NCI-H345 treated with DMSO at 0.1 percent for 48 hours (cell line): Measurements from ENCODE around the gene DMBX1.
A peak's percentile ranks its signal among the peaks of the same experiment; 100 is the strongest.

Experiments
- DNase-seq: peaks from one replicate; lab custom pipeline; 2025; ENCODE audit not compliant: unreplicated experiment; lab: John Stamatoyannopoulos, UW

The DMBX1 gene

GRCh38 chr1:46523496-46524353 is 34.1 kb downstream of the DMBX1 start:
- DNase-seq = no peak

GRCh38 chr1:46524843-46525242 is 35.2 kb downstream of the DMBX1 start:
- DNase-seq = no peak

- no peak for DNase-seq
Measured at GRCh38 chr1:46525253-46525983, 35.8 kb downstream of the DMBX1 start.

GRCh38 chr1:46526013-46526690 is 36.5 kb downstream of the DMBX1 start:
- no peak for DNase-seq

GRCh38 chr1:46526691-46527291 is 37.2 kb downstream of the DMBX1 start:
- no peak for DNase-seq

GRCh38 chr1:46527474-46528296 is 38.0 kb downstream of the DMBX1 start:
- peak; percentile 62 for DNase-seq

- DNase-seq = no peak
Measured at GRCh38 chr1:46528297-46528955, 38.8 kb downstream of the DMBX1 start.

- DNase-seq = no peak
Measured at GRCh38 chr1:46529031-46529630, 39.5 kb downstream of the DMBX1 start.

GRCh38 chr1:46530311-46530710 is 40.7 kb downstream of the DMBX1 start:
- no peak for DNase-seq

GRCh38 chr1:46530791-46531409 is 41.3 kb downstream of the DMBX1 start:
- no peak for DNase-seq

GRCh38 chr1:46532095-46532494 is 42.5 kb downstream of the DMBX1 start:
- DNase-seq = no peak

GRCh38 chr1:46532498-46533178 is 43.0 kb downstream of the DMBX1 start:
- peak; percentile 33 for DNase-seq

- peak; percentile 29 for DNase-seq
Measured at GRCh38 chr1:46533179-46533864, 43.7 kb downstream of the DMBX1 start.

- no peak for DNase-seq
Measured at GRCh38 chr1:46535063-46535462, 45.4 kb downstream of the DMBX1 start.

- DNase-seq = no peak
Measured at GRCh38 chr1:46536527-46536926, 46.9 kb downstream of the DMBX1 start.

- DNase-seq = no peak
Measured at GRCh38 chr1:46537651-46538050, 48.0 kb downstream of the DMBX1 start.

GRCh38 chr1:46538147-46538546 is 48.5 kb downstream of the DMBX1 start:
- DNase-seq = no peak
